Hepatocyte (in vitro differentiated cells): Measurements from ENCODE around the gene TOLLIP. TPM values are rescaled to one million over a fixed set of nuclear protein-coding genes. Genes with fewer than 3 reads are reported as not detected.

Experiments
- DNase-seq: peaks from one replicate; pipeline ENCODE4 v3.0.0-alpha.2; 2016; ENCODE audit warnings: low spot score
- H2AFZ ChIP-seq: fragments of 200-600 bp; sonication (generic); 2 replicates; pipeline ENCODE4 v1.6.0; 2016; ENCODE audit warnings: antibody characterized with exemption, mild to moderate bottlenecking
- H3K27ac ChIP-seq: fragments of 200-600 bp; sonication (generic); 2 replicates; pipeline ENCODE4 v1.5.1; 2016; ENCODE audit warnings: mild to moderate bottlenecking
- H3K27me3 ChIP-seq: fragments of 200-600 bp; sonication (generic); 2 replicates; pipeline ENCODE4 v1.6.1; 2016
- H3K36me3 ChIP-seq: fragments of 200-600 bp; sonication (generic); replicated peaks from 2 replicates; pipeline ENCODE4 v1.5.1; 2016; ENCODE audit warnings: low read depth; ENCODE audit not compliant: insufficient read depth
- H3K4me1 ChIP-seq: fragments of 200-600 bp; sonication (generic); 2 replicates; pipeline ENCODE4 v1.5.1; 2016; ENCODE audit warnings: mild to moderate bottlenecking, moderate library complexity; ENCODE audit not compliant: insufficient read depth
- H3K4me2 ChIP-seq: fragments of 200-600 bp; sonication (generic); 2 replicates; pipeline ENCODE4 v1.6.0; 2016
- H3K4me3 ChIP-seq: fragments of 200-600 bp; sonication (generic); 2 replicates; pipeline ENCODE4 v1.5.1; 2016; ENCODE audit warnings: mild to moderate bottlenecking
- H3K79me2 ChIP-seq: fragments of 200-600 bp; sonication (generic); 2 replicates; pipeline ENCODE4 v1.6.0; 2017; ENCODE audit warnings: mild to moderate bottlenecking
- H3K9me2 ChIP-seq: fragments of 200-600 bp; sonication (generic); replicated peaks from 2 replicates; pipeline ENCODE4 v1.6.0; 2017; ENCODE audit warnings: mild to moderate bottlenecking; ENCODE audit not compliant: insufficient read depth
- H3K9me3 ChIP-seq: fragments of 200-600 bp; sonication (generic); 2 replicates; pipeline ENCODE4 v1.5.1; 2016; ENCODE audit warnings: low read depth, mild to moderate bottlenecking
- H4K20me1 ChIP-seq: fragments of 200-600 bp; sonication (generic); 2 replicates; pipeline ENCODE4 v1.6.0; 2016; ENCODE audit warnings: mild to moderate bottlenecking; ENCODE audit not compliant: insufficient read depth, poor library complexity, severe bottlenecking
- CTCF ChIP-seq: fragments of 200-600 bp; sonication (generic); IDR thresholded peaks from 2 replicates; pipeline ENCODE4 v1.5.1; 2016; ENCODE audit warnings: antibody characterized with exemption, mild to moderate bottlenecking; ENCODE audit not compliant: poor library complexity
- EZH2 ChIP-seq: fragments of 200-600 bp; sonication (generic); IDR thresholded peaks from 2 replicates; pipeline ENCODE4 v1.6.1; 2016; ENCODE audit warnings: antibody characterized with exemption, mild to moderate bottlenecking, borderline replicate concordance
- EZH2phosphoT487 ChIP-seq: fragments of 200-600 bp; sonication (generic); IDR thresholded peaks from one replicate; pipeline ENCODE4 v1.6.1; 2018; ENCODE audit warnings: antibody characterized with exemption, mild to moderate bottlenecking, low read depth, moderate library complexity; ENCODE audit not compliant: unreplicated experiment, severe bottlenecking
- WGBS: methylation state at CpG from one replicate; pipeline ENCODE4 v1.1.6; 2016; ENCODE audit warnings: low lambda C conversion rate; ENCODE audit errors: missing lambda C conversion rate; 5-methylcytosine and 5-hydroxymethylcytosine counted together
- polyA plus RNA-seq: library from polyadenylated mRNA; unstranded; fragments of >200 nt; fragmentation: Nextera tagmentation; extraction: Ambion mirVana; gene quantifications from 2 replicates; pipeline ENCODE4 v1.2.1, GENCODE V29; 2016
- total RNA-seq: library from RNA; depleted of rRNA; stranded (reverse); fragments of >200 nt; gene quantifications from 2 replicates; pipeline ENCODE4 v1.2.3, GENCODE V29; 2014

Gene TOLLIP
- total and polyA plus RNA-seq, 2 experiments from 2014 or later = 33.3 to 80.9 TPM

- Histone ChIP-seq H2AFZ (no peak overlapping the region), H3K4me1 (no peaks in the 10 kb centered on the region), H3K27ac (no peak overlapping the region), H3K4me2 (no peak overlapping the region), H3K9me2 (no peaks in the 10 kb centered on the region), H3K36me3 (no peaks in the 10 kb centered on the region), H3K27me3 (no peaks in the 10 kb centered on the region), H4K20me1 (no peaks in the 10 kb centered on the region), H3K79me2 (no peaks in the 10 kb centered on the region), H3K4me3 (no peak overlapping the region), H3K9me3 (no peaks in the 10 kb centered on the region)
- TF ChIP-seq EZH2 = no peak
- TF ChIP-seq CTCF = no peak
- TF ChIP-seq EZH2phosphoT487 = no peak
- no peak for DNase-seq
- WGBS = 91% methylated on average over 33 of the region's 33 CpGs
These were observed 28.0 kb downstream of the TOLLIP start for GRCh38 chr11:1281326-1281973.

- Histone ChIP-seq H3K79me2 (no peaks in the 10 kb centered on the region), H3K36me3 (no peaks in the 10 kb centered on the region), H3K9me2 (no peaks in the 10 kb centered on the region), H3K27me3 (no peaks in the 10 kb centered on the region), H4K20me1 (no peaks in the 10 kb centered on the region), H3K4me2 (no peak overlapping the region), H3K27ac (no peak overlapping the region), H3K4me3 (no peak overlapping the region), H3K9me3 (no peaks in the 10 kb centered on the region), H2AFZ (no peak overlapping the region), H3K4me1 (no peaks in the 10 kb centered on the region)
- 95% methylated on average over 46 of the region's 46 CpGs for WGBS
- DNase-seq = no peak
- TF ChIP-seq EZH2phosphoT487 (no peak), EZH2 (no peak), CTCF (no peak)
These were observed 29.1 kb downstream of the TOLLIP start for GRCh38 chr11:1280116-1281035.

GRCh38 chr11:1279674-1280055 lies 29.8 kb downstream of the TOLLIP start:
- Histone ChIP-seq H4K20me1 (no peaks in the 10 kb centered on the region), H3K27me3 (no peaks in the 10 kb centered on the region), H3K4me2 (no peak overlapping the region), H3K4me3 (no peak overlapping the region), H3K4me1 (no peaks in the 10 kb centered on the region), H3K9me2 (no peaks in the 10 kb centered on the region), H2AFZ (no peak overlapping the region), H3K36me3 (no peaks in the 10 kb centered on the region), H3K79me2 (no peaks in the 10 kb centered on the region), H3K27ac (no peak overlapping the region), H3K9me3 (no peaks in the 10 kb centered on the region)
- DNase-seq = no peak
- WGBS = 96% methylated on average over 14 of the region's 14 CpGs
- TF ChIP-seq CTCF (no peak), EZH2 (no peak), EZH2phosphoT487 (no peak)
